Gastroesophageal sphincter (tissue), 3 donors: ENCODE data around the gene RIPPLY3.

Experiments
- CTCF ChIP-seq, 4 experiments: fragments of 200-600 bp in 2 of 4; fragments of 450-650 bp in 2 of 4; sonication (generic) in 1 of 4; IDR thresholded peaks; one replicate each; pipeline ENCODE4 v1.5.1; 2017 to 2019; ENCODE audit warnings: antibody characterized with exemption in 4 of 4, mild to moderate bottlenecking in 2 of 4, moderate library complexity in 2 of 4
- POLR2A ChIP-seq, 2 donors: fragments of 450-650 bp; IDR thresholded peaks; one replicate each; pipeline ENCODE4 v1.6.1; 2017; ENCODE audit warnings: antibody characterized with exemption in 2 of 2, mild to moderate bottlenecking in 2 of 2, moderate library complexity in 1 of 2
- POLR2AphosphoS5 ChIP-seq: sonication (generic); formaldehyde crosslinking; IDR thresholded peaks from one replicate; pipeline ENCODE4 v1.6.1; 2017; ENCODE audit warnings: antibody characterized with exemption

DNA sequence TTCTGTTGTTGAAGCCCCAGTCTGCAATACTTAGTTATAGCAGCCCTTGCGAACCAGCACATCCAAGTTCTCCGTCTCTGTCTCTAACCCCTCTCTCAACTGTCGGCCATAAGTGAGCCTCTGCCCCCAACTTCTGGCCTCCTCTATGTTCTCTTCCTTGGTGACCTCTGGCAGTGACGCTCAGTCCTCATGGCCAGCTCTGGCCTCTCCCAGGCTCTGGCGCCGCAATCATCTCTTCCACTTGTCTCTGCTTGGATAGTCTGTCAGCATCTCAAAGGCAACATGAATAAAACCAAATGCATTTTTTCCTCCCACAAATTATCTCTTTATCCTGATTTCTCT is 31.7 kb upstream of the RIPPLY3 start:
- TF ChIP-seq POLR2AphosphoS5 (no peak), CTCF (IDR thresholded peaks at IDR 0.05) (no peak), POLR2A (IDR thresholded peaks at IDR 0.05) (no peak)
